MM.1S (cell line): ENCODE data around the gene MSANTD1.

Source experiments
- DNase-seq: peaks from one replicate; pipeline ENCODE4 v3.0.0-alpha.2; 2015
- H2AFZ ChIP-seq: fragments of 300-600 bp; sonication (generic); 2 replicates; pipeline ENCODE4 v1.6.0; 2016; ENCODE audit warnings: antibody characterized with exemption, low read length
- H3F3A ChIP-seq: fragments of 300-600 bp; sonication (generic); 2 replicates; pipeline ENCODE4 v1.6.1; 2016; ENCODE audit warnings: mild to moderate bottlenecking, antibody characterized with exemption, low read length, moderate library complexity, mixed read lengths; ENCODE audit not compliant: insufficient read depth
- H3K27ac ChIP-seq: fragments of 300-600 bp; sonication (generic); 2 replicates; pipeline ENCODE4 v1.5.1; 2016; ENCODE audit warnings: mild to moderate bottlenecking, low read length
- H3K27me3 ChIP-seq: fragments of 300-600 bp; sonication (generic); replicated peaks from 2 replicates; pipeline ENCODE4 v1.6.0; 2016; ENCODE audit warnings: low read length; ENCODE audit not compliant: insufficient read depth
- H3K36me3 ChIP-seq: fragments of 300-600 bp; sonication (generic); replicated peaks from 2 replicates; pipeline ENCODE4 v1.6.1; 2016; ENCODE audit warnings: mild to moderate bottlenecking, low read length, mixed read lengths; ENCODE audit not compliant: insufficient read depth
- H3K4me1 ChIP-seq: fragments of 300-600 bp; sonication (generic); 2 replicates; pipeline ENCODE4 v1.6.1; 2016; ENCODE audit warnings: low read length, mixed read lengths
- H3K4me2 ChIP-seq: fragments of 300-600 bp; sonication (generic); 2 replicates; pipeline ENCODE4 v1.6.0; 2016; ENCODE audit warnings: low read depth, low read length
- H3K4me3 ChIP-seq: fragments of 300-600 bp; sonication (generic); 2 replicates; pipeline ENCODE4 v1.5.1; 2016; ENCODE audit warnings: low read length, mixed read lengths
- H3K79me2 ChIP-seq: fragments of 300-600 bp; sonication (generic); 2 replicates; pipeline ENCODE4 v1.6.1; 2016; ENCODE audit warnings: mixed run types, low read length, mixed read lengths
- H3K9ac ChIP-seq: fragments of 300-600 bp; sonication (generic); 2 replicates; pipeline ENCODE4 v1.6.1; 2016; ENCODE audit warnings: low read length, mixed read lengths
- H3K9me2 ChIP-seq: fragments of 300-600 bp; sonication (generic); replicated peaks from 2 replicates; pipeline ENCODE4 v1.6.1; 2016; ENCODE audit warnings: mild to moderate bottlenecking, low read length, mixed read lengths; ENCODE audit not compliant: insufficient read depth
- H3K9me3 ChIP-seq: fragments of 300-600 bp; sonication (generic); replicated peaks from 2 replicates; pipeline ENCODE4 v1.6.1; 2016; ENCODE audit warnings: mild to moderate bottlenecking, low read length, mixed read lengths; ENCODE audit not compliant: insufficient read depth
- H4K20me1 ChIP-seq: fragments of 300-600 bp; sonication (generic); 2 replicates; pipeline ENCODE4 v1.6.1; 2016; ENCODE audit warnings: mild to moderate bottlenecking, low read length, moderate library complexity, mixed read lengths; ENCODE audit not compliant: insufficient read depth
- EZH2 ChIP-seq: fragments of 300-600 bp; sonication (generic); optimal IDR thresholded peaks from 2 replicates; pipeline ENCODE3; 2017; ENCODE audit warnings: low read depth, mild to moderate bottlenecking, antibody characterized with exemption, low read length, mixed read lengths
- EZH2phosphoT487 ChIP-seq: fragments of 300-600 bp; sonication (generic); IDR thresholded peaks from 2 replicates; pipeline ENCODE4 v1.6.1; 2018; ENCODE audit warnings: antibody characterized with exemption, low read length
- TF ChIP-seq, protein P1 (sequence below): fragments of 300-600 bp; sonication (generic); IDR thresholded peaks from 2 replicates; pipeline ENCODE4 v1.5.1; 2016; ENCODE audit warnings: antibody characterized with exemption, low read length, mixed read lengths

Gene MSANTD1

GRCh38 chr4:3237266-3237665 lies 11.7 kb upstream of the MSANTD1 start:
- H3K27me3 ChIP-seq, result no peaks in the 10 kb centered on the region
- no peaks in the 10 kb centered on the region for H3K36me3 ChIP-seq
- no peaks in the 10 kb centered on the region for H4K20me1 ChIP-seq
- H3K9me2 ChIP-seq, result no peaks in the 10 kb centered on the region
- no peak overlapping the region for H3K9ac ChIP-seq
- no peaks in the 10 kb centered on the region for H3K9me3 ChIP-seq
- H3K4me1 ChIP-seq, result no peaks in the 10 kb centered on the region
- H3K4me3 ChIP-seq, result no peak overlapping the region
- DNase-seq, result no peak
- H3F3A ChIP-seq, result no peaks in the 10 kb centered on the region
- TF ChIP-seq, protein P1, sequence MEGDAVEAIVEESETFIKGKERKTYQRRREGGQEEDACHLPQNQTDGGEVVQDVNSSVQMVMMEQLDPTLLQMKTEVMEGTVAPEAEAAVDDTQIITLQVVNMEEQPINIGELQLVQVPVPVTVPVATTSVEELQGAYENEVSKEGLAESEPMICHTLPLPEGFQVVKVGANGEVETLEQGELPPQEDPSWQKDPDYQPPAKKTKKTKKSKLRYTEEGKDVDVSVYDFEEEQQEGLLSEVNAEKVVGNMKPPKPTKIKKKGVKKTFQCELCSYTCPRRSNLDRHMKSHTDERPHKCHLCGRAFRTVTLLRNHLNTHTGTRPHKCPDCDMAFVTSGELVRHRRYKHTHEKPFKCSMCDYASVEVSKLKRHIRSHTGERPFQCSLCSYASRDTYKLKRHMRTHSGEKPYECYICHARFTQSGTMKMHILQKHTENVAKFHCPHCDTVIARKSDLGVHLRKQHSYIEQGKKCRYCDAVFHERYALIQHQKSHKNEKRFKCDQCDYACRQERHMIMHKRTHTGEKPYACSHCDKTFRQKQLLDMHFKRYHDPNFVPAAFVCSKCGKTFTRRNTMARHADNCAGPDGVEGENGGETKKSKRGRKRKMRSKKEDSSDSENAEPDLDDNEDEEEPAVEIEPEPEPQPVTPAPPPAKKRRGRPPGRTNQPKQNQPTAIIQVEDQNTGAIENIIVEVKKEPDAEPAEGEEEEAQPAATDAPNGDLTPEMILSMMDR, result no peak
- no peak for TF ChIP-seq EZH2
- TF ChIP-seq EZH2phosphoT487, result no peak
- no peak overlapping the region for H2AFZ ChIP-seq
- no peak overlapping the region for H3K27ac ChIP-seq
- H3K79me2 ChIP-seq, result no peaks in the 10 kb centered on the region
- no peak overlapping the region for H3K4me2 ChIP-seq

DNA sequence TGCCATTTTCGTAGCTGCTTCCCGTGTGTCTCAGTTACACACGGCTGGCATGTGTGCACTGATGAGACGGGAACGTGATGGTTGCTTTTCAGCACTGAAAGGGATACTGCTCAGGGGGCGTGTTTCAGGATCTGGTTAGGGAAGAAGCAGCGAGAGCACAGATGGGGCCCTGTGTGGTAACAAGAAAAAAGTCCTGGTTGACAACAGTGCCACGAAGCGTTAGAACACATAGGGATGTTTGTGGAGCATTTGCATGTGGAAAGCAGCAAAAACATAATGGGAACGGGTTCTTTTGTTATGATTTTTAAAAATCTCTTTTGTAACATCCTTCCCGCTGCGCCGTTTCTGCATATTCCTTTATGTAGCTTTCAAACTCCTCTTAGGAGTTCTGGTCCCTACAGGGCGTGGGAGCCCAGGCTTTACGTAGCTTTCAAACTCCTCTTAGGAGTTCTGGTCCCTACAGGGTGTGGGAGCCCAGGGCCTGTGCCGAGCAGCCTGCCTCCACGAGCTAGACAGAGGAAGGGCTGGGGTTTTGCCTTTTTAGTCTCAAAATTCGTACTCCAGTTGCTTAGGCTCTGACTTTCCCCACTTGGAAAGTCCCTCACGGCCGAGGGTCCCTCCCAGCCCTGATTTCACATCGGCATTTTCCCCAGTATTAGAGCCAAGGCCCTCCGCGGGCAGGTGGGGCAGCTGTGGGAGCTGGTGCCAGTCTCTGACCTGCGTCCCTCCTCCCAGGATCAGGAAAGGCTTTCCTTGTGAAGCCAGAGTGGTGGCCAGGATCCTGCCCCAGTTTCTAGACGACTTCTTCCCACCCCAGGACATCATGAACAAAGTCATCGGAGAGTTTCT lies 11.0 kb upstream of the MSANTD1 start:
- H3K27ac ChIP-seq, result no peak overlapping the region
- no peaks in the 10 kb centered on the region for H3F3A ChIP-seq
- no peak overlapping the region for H3K4me3 ChIP-seq
- no peaks in the 10 kb centered on the region for H3K36me3 ChIP-seq
- H3K4me1 ChIP-seq, result no peaks in the 10 kb centered on the region
- no peaks in the 10 kb centered on the region for H3K27me3 ChIP-seq
- TF ChIP-seq, protein P1, result no peak
- TF ChIP-seq EZH2phosphoT487 (no peak), EZH2 (no peak)
- H3K9me2 ChIP-seq, result no peaks in the 10 kb centered on the region
- H3K4me2 ChIP-seq, result no peak overlapping the region
- H3K9me3 ChIP-seq, result no peaks in the 10 kb centered on the region
- no peak overlapping the region for H3K9ac ChIP-seq
- no peaks in the 10 kb centered on the region for H4K20me1 ChIP-seq
- no peak overlapping the region for H2AFZ ChIP-seq
- no peaks in the 10 kb centered on the region for H3K79me2 ChIP-seq
- DNase-seq, result no peak

DNA sequence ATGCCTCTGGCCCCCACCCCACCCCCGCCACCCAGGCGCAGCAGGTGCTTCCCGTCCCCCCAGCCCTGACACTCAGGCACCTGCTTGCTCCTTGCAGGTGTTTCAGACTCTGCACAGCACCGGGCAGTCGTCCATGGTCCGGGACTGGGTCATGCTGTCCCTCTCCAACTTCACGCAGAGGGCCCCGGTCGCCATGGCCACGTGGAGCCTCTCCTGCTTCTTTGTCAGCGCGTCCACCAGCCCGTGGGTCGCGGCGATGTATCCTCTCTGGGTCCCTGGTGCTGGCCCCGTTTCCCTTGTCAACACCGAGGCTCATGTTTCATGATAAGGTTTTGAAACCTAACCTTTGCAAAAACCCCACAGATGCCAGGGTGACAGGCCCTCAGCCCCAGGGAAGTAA lies 10.2 kb upstream of the MSANTD1 start:
- Histone ChIP-seq H3K79me2 (no peaks in the 10 kb centered on the region), H4K20me1 (no peaks in the 10 kb centered on the region), H3K4me2 (no peak overlapping the region), H2AFZ (no peak overlapping the region), H3K27me3 (no peaks in the 10 kb centered on the region), H3K9ac (no peak overlapping the region), H3K27ac (no peak overlapping the region), H3K4me1 (no peaks in the 10 kb centered on the region), H3K36me3 (no peaks in the 10 kb centered on the region), H3K4me3 (no peak overlapping the region), H3K9me2 (no peaks in the 10 kb centered on the region), H3F3A (no peaks in the 10 kb centered on the region), H3K9me3 (no peaks in the 10 kb centered on the region)
- DNase-seq, result no peak
- TF ChIP-seq EZH2 (no peak), EZH2phosphoT487 (no peak)
- TF ChIP-seq, protein P1, result no peak
